Type B pancreatic cell (in vitro differentiated cells): ENCODE data around the gene PCBP3. TPM values are rescaled to one million over a fixed set of nuclear protein-coding genes. Genes with fewer than 3 reads are reported as not detected.

ENCODE experiments used
- DNase-seq: peaks from one replicate; pipeline ENCODE4 v3.0.0; 2021; ENCODE audit warnings: mixed read lengths; ENCODE audit not compliant: unreplicated experiment; ENCODE audit errors: extremely low spot score
- H3K27ac Mint-ChIP-seq: 2 replicates; pipeline ENCODE4 v1.8.0; 2021; ENCODE audit warnings: mild to moderate bottlenecking, mixed read lengths
- H3K27me3 Mint-ChIP-seq: 2 replicates; pipeline ENCODE4 v1.8.0; 2021; ENCODE audit warnings: mixed read lengths
- H3K36me3 Mint-ChIP-seq: 2 replicates; pipeline ENCODE4 v1.8.0; 2021; ENCODE audit warnings: mixed read lengths
- H3K4me1 Mint-ChIP-seq: one replicate; pipeline ENCODE4 v1.8.0; 2021; ENCODE audit warnings: mixed read lengths; ENCODE audit not compliant: unreplicated experiment
- H3K4me3 Mint-ChIP-seq: 2 replicates; pipeline ENCODE4 v1.8.0; 2021; ENCODE audit warnings: mild to moderate bottlenecking, mixed read lengths
- H3K9me3 Mint-ChIP-seq: 2 replicates; pipeline ENCODE4 v1.8.0; 2021; ENCODE audit warnings: mixed read lengths
- total RNA-seq: library from RNA; stranded (reverse); gene quantifications from 2 replicates; pipeline ENCODE4 v1.2.1, GENCODE V29; 2021; ENCODE audit warnings: low replicate concordance
- TF ChIP-seq, protein P1 (sequence below): fragments of 200-600 bp; sonication (generic); conservative IDR thresholded peaks from 2 replicates; pipeline ENCODE4 v1.5.0; 2021; ENCODE audit warnings: antibody characterized with exemption, mild to moderate bottlenecking

PCBP3 gene
- total RNA-seq, 1 donor from 2014 or later = 5.5 TPM

DNA sequence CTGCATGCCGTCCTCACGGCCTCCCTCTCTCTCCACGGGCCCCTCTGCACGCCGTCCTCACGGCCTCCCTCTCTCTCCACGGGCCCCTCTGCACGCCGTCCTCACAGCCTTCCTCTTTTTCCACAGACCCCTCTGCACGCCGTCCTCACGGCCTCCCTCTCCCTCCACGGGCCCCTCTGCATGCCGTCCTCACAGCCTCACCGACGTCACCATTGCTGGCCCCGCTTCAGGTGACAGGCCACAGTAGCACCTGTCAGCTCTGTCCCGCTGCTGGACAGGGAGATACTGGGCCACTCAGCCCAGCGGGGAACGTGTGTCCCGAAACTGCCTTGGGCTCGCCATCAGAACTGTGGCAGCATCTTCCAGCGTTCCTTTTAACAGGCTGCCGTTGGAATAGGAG is 255.3 kb downstream of the PCBP3 start:
- Mint-ChIP-seq H3K4me3 (no peak overlapping the region), H3K27ac (no peak overlapping the region), H3K27me3 (peaks cover 6% of the 10 kb centered on the region), H3K9me3 (no peaks in the 10 kb centered on the region), H3K4me1 (peaks cover 6% of the 10 kb centered on the region), H3K36me3 (no peaks in the 10 kb centered on the region)
- TF ChIP-seq, protein P1, sequence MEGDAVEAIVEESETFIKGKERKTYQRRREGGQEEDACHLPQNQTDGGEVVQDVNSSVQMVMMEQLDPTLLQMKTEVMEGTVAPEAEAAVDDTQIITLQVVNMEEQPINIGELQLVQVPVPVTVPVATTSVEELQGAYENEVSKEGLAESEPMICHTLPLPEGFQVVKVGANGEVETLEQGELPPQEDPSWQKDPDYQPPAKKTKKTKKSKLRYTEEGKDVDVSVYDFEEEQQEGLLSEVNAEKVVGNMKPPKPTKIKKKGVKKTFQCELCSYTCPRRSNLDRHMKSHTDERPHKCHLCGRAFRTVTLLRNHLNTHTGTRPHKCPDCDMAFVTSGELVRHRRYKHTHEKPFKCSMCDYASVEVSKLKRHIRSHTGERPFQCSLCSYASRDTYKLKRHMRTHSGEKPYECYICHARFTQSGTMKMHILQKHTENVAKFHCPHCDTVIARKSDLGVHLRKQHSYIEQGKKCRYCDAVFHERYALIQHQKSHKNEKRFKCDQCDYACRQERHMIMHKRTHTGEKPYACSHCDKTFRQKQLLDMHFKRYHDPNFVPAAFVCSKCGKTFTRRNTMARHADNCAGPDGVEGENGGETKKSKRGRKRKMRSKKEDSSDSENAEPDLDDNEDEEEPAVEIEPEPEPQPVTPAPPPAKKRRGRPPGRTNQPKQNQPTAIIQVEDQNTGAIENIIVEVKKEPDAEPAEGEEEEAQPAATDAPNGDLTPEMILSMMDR = no peak
- no peak for DNase-seq

DNA sequence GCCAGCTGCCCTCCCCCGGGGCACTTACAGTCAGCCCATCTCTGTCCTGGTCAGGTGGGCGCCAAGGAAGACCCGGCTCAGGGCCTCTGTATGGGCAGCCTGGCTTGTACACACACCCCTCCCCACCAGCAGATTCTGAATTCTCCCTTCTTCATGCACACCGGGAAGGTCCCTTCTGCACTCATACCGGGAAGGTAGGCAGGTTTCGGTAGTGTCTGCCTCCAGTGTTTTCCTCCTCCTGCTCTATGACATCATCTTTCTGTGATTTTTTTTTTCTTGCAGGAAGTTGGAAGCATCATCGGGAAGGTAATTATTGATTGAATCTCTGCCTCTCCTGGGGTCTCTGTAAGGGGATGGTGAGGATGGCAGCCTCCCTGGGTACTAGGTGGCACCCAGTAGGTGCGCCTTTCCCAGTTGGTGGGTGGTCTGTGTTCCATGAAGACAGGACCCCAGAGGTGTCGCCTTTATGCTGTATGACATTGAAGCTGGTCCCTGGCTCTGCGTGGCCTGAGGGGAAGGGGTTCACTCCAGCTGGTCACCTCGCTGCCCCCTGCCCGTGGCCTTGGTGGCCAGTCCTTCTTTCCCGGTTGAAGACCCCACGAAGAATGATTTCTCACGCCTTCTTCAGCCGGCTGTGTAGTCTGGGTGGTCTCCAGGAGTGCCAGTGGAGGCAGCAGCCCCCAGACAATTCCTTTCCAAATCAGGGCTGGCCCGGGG is 255.9 kb downstream of the PCBP3 start:
- DNase-seq = no peak
- TF ChIP-seq, protein P1 = no peak
- H3K36me3 Mint-ChIP-seq = no peaks in the 10 kb centered on the region
- no peak overlapping the region for H3K4me3 Mint-ChIP-seq
- no peak overlapping the region for H3K27ac Mint-ChIP-seq
- H3K27me3 Mint-ChIP-seq = peaks cover 4% of the 10 kb centered on the region
- no peaks in the 10 kb centered on the region for H3K9me3 Mint-ChIP-seq
- H3K4me1 Mint-ChIP-seq = peaks cover 2% of the 10 kb centered on the region

DNA sequence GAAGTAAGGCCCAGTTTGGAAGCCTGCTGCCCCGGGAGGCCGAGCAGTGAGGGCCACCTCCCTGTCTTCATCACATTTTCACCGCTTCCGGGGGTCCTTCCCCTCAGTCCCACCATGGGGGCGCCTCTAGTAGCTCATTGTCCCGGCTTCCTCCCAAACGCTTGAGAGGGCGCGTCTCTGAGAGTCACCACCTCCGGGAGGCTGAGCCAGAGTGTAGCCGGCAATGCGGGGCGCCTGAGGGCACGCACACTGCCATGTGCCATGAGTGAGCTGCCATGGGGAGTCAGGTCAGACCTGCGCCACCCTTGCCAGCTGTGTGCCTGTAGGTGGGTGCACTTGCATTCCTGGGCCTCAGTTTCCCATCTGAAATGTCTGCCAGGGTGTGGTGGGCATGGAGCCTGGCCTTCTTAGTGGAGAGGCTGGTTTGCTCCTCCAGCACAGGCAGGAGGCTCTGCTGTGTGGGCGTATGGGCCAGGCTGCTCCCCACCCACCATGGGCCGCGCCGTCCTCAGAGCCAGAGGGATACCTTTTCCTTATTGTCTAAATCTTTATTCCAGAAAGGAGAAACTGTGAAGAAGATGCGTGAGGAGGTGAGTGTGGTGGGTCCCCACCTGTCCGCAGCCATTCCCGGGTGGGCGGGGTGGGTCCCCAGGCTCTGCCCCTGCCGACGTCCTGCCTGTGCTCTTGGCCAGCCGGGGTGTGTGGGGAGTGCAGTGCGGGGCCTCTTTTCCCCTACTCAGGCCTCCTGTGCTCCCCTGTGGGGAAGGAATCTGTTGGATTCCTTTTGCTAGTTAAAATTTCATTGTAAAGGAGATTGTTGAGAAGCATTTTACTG is 256.7 kb downstream of the PCBP3 start:
- Mint-ChIP-seq H3K4me3 (no peak overlapping the region), H3K9me3 (no peaks in the 10 kb centered on the region), H3K27me3 (peaks cover 3% of the 10 kb centered on the region), H3K36me3 (no peaks in the 10 kb centered on the region), H3K27ac (no peak overlapping the region), H3K4me1 (no peaks in the 10 kb centered on the region)
- TF ChIP-seq, protein P1 = no peak
- DNase-seq = no peak

DNA sequence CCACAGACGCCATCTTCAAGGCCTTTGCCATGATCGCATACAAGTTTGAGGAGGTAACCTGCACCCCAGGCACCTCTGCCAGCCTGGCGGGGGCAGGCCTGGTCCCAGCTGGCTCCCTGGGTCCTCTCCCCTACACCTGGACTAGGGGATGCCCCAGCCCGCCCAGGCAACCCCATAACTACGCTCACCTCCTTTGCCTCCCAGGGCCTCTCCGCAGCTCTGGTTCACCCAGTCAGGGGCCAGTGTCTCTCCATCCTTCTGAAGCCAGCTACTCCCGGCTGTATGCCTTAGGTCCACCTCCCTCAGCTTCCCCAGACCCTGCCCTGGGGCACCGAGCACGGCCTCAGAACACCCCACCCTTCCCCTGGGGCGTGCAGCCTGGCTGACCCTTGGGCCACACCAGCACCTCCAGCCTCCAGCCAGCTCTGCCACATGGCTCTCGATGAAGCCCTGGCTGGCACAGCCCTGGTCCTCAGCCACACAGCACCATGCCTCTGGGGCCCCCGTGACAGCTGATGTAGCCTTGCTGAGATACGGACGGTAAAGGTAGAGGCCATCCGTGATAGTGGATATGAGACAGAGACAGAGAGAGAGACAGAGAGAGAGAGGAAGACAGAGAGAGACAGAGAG is 257.7 kb downstream of the PCBP3 start:
- no peaks in the 10 kb centered on the region for H3K9me3 Mint-ChIP-seq
- H3K4me1 Mint-ChIP-seq = no peaks in the 10 kb centered on the region
- DNase-seq = no peak
- H3K4me3 Mint-ChIP-seq = no peak overlapping the region
- no peak overlapping the region for H3K27ac Mint-ChIP-seq
- TF ChIP-seq, protein P1 = no peak
- peaks cover 3% of the 10 kb centered on the region for H3K27me3 Mint-ChIP-seq
- H3K36me3 Mint-ChIP-seq = no peaks in the 10 kb centered on the region

DNA sequence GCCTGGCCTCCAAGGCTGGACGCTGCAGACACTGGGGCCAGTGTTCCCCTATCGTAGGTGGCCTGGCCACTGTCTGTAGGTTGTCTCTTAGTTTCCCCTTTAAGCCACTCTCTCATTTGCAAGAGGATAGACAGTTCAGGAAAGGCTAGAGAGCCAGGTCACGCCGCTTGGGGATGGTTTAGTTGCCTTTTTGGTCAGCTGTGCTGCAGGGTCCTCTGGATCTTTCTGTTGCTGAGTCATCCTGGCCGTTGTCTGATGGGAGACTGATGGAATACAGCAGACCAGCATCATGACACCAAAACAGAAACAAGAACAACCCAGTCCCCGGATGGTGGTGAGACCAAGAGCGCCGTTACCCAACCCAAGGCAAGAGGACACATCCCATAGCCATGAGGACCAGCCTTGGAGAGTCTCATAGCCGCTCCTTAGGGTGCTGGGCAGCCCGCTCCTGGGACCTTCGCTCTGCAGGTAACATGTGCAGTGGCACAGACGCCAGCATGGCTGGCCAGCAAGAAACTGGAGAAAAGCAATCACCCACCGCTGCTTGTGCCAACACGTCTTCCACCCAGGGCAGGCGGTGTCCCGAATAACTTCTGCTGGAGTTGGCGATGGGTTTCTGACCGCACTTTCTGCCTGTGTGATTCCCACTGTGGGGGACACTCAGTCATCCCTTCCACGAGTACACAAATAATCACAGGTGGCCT is 258.9 kb downstream of the PCBP3 start:
- H3K36me3 Mint-ChIP-seq = no peaks in the 10 kb centered on the region
- peaks cover 3% of the 10 kb centered on the region for H3K27me3 Mint-ChIP-seq
- no peaks in the 10 kb centered on the region for H3K9me3 Mint-ChIP-seq
- H3K27ac Mint-ChIP-seq = no peak overlapping the region
- no peaks in the 10 kb centered on the region for H3K4me1 Mint-ChIP-seq
- TF ChIP-seq, protein P1 = no peak
- H3K4me3 Mint-ChIP-seq = no peak overlapping the region
- DNase-seq = no peak
